ENCODE results near the gene TMED1. TPM values are rescaled to one million over a fixed set of nuclear protein-coding genes. Genes with fewer than 3 reads are reported as not detected.
A peak's percentile ranks its signal among the peaks of the same experiment; 100 is the strongest.

Gene TMED1
- total RNA-seq, result 37.5 and 64.3 TPM in 2 replicates

GRCh38 chr19:10835754-10836478 is at the start of gene TMED1:
TSS of gene TMED1 (minus strand) at chr19:10836212. CDS start at chr19:10836191, 21 bp downstream.

GRCh38 chr19:10870955-10871603 is 35.1 kb upstream of the TMED1 start, which contains the start of gene CARM1:
TSS of gene CARM1 (plus strand) at chr19:10871553. CDS start at chr19:10871703, 150 bp downstream.

GRCh38 chr19:10848230-10848856 is 12.3 kb upstream of the TMED1 start, which contains the start of gene C19orf38:
TSS of gene C19orf38 (plus strand) at chr19:10848415. CDS start at chr19:10848509, 94 bp downstream.

Small RNAs within 50 kb of the gene (small RNA-seq; reads per million reads assigned to genes)
- gene MIR199A1 (ENCODE audit: low replicate concordance) (1.2 reads per million, percentile 51 among the genes with 10 or more reads in this experiment), gene MIR6793 (ENCODE audit: low replicate concordance) (not detected)

Other genes starting within 250 kb of the TMED1 start
- gene AP1M2, start 248.9 kb downstream of the TMED1 start, total RNA-seq, result 0.22 and 1.0 TPM in 2 replicates
- 54.3 and 97.6 TPM in 2 replicates for gene SLC44A2, start 210.7 kb downstream of the TMED1 start, total RNA-seq
- gene ILF3, start 181.9 kb downstream of the TMED1 start, total RNA-seq, result 95.6 and 192 TPM in 2 replicates
- gene QTRT1, start 134.8 kb downstream of the TMED1 start, total RNA-seq, result 26.9 and 30.1 TPM in 2 replicates
- 137 and 157 TPM in 2 replicates for gene DNM2, start 118.1 kb downstream of the TMED1 start, total RNA-seq
- gene C19orf38, start 12.2 kb upstream of the TMED1 start, total RNA-seq, result not detected in 2 replicates
- 27.1 and 58.0 TPM in 2 replicates for gene CARM1, start 35.3 kb upstream of the TMED1 start, total RNA-seq
- gene YIPF2, start 92.4 kb upstream of the TMED1 start, total RNA-seq, result 131 and 175 TPM in 2 replicates
- 24.9 and 41.7 TPM in 2 replicates for gene TIMM29, start 92.6 kb upstream of the TMED1 start, total RNA-seq
- 83.6 and 143 TPM in 2 replicates for gene SMARCA4, start 124.8 kb upstream of the TMED1 start, total RNA-seq

Measured in placental pericyte (primary cell).